Activated CD4-positive, alpha-beta T cell treated with anti-CD3 and anti-CD28 coated beads, Interleukin-2, amount 50 U/mL, for 24 hours (primary cell): Measurements from ENCODE around the gene UBR2.
A peak's percentile ranks its signal among the peaks of the same experiment; 100 is the strongest.

Experiments used
- DNase-seq, 2 donors: peaks; one replicate each; pipeline ENCODE4 v3.0.0-alpha.2; 2020; ENCODE audit warnings: low read depth in 1 of 2, low spot score in 1 of 2

The UBR2 gene

GRCh38 chr6:42563697-42564505 is at the start of gene UBR2:
UBR2 (plus strand) TSS chr6:42564029; CDS start chr6:42564320, 291 bp downstream.
- DNase-seq: peak; percentile 68 to 95

GRCh38 chr6:42514745-42515144 is 49.1 kb upstream of the UBR2 start:
- no peak for DNase-seq

- DNase-seq: no peak
Observed at GRCh38 chr6:42519779-42520178, 44.0 kb upstream of the UBR2 start.

GRCh38 chr6:42520786-42521607 is 42.8 kb upstream of the UBR2 start:
- DNase-seq: peak in 1 of 2 donors; percentile 27

GRCh38 chr6:42522036-42522435 is 41.8 kb upstream of the UBR2 start:
- no peak for DNase-seq

GRCh38 chr6:42522942-42523814 is 40.7 kb upstream of the UBR2 start:
- no peak for DNase-seq

- no peak for DNase-seq
Observed at GRCh38 chr6:42525206-42525605, 38.6 kb upstream of the UBR2 start.

GRCh38 chr6:42526616-42527015 is 37.2 kb upstream of the UBR2 start:
- DNase-seq: no peak

- DNase-seq: no peak
Observed at GRCh38 chr6:42527204-42527603, 36.6 kb upstream of the UBR2 start.

- no peak for DNase-seq
Observed at GRCh38 chr6:42530296-42530695, 33.5 kb upstream of the UBR2 start.

- no peak for DNase-seq
Observed at GRCh38 chr6:42530751-42531150, 33.1 kb upstream of the UBR2 start.

GRCh38 chr6:42532038-42532669 is 31.7 kb upstream of the UBR2 start:
- DNase-seq: peak in 1 of 2 donors; percentile 32

- no peak for DNase-seq
Observed at GRCh38 chr6:42533794-42534193, 30.0 kb upstream of the UBR2 start.

- DNase-seq: no peak
Observed at GRCh38 chr6:42537536-42537935, 26.3 kb upstream of the UBR2 start.

- DNase-seq: no peak
Observed at GRCh38 chr6:42539135-42539534, 24.7 kb upstream of the UBR2 start.

GRCh38 chr6:42545226-42545773 is 18.5 kb upstream of the UBR2 start:
- DNase-seq: no peak

GRCh38 chr6:42547407-42548329 is 16.2 kb upstream of the UBR2 start:
- peak; percentile 84 to 85 for DNase-seq

GRCh38 chr6:42550277-42550676 is 13.6 kb upstream of the UBR2 start:
- DNase-seq: no peak

GRCh38 chr6:42551217-42551616 is 12.6 kb upstream of the UBR2 start:
- DNase-seq: no peak
